ENCODE measurements around the gene UMPS. TPM values are rescaled to one million over a fixed set of nuclear protein-coding genes. Genes with fewer than 3 reads are reported as not detected.
"Not testable (repeated sequence)": the region's sequence is repeated elsewhere in the genome, so short reads cannot be mapped to it uniquely, and the experiment has no call there.

The UMPS gene
- polyA plus RNA-seq, 2 of the 4 experiments (the other 2 are of a cell fraction): 53.0 to 64.4 TPM

- Histone ChIP-seq H3K4me3 (no peak overlapping the region), H3K9me3 (no peaks in the 10 kb centered on the region), H3K4me2 (no peak overlapping the region), H3K4me1 (0 out of 3 replicates have a peak, but pooled peaks cover 5% of the 10 kb centered on the region), H3K27ac (no peak overlapping the region)
- TF ChIP-seq BHLHE40 (IDR thresholded peaks at IDR 0.05; ENCODE audit: low read depth, low read length): no peak
- TF ChIP-seq POLR2AphosphoS2 (conservative IDR thresholded peaks at IDR 0.05; ENCODE audit: low read length): no peak
- TF ChIP-seq JUN (IDR thresholded peaks at IDR 0.05): no peak
- no peak for TF ChIP-seq EHMT2 (IDR thresholded peaks at IDR 0.05; ENCODE audit: low read depth)
- no peak for TF ChIP-seq CBX2 (IDR thresholded peaks at IDR 0.05; ENCODE audit: borderline replicate concordance, low read depth)
- no peak for TF ChIP-seq HOXB5 (CRISPR knock-in tag; IDR thresholded peaks at IDR 0.05)
- TF ChIP-seq ZC3H11A (IDR thresholded peaks at IDR 0.05): no peak
- no peak for TF ChIP-seq MYC (IDR thresholded peaks at IDR 0.05; ENCODE audit: borderline replicate concordance, low read length)
- no peak for TF ChIP-seq RNF2 (IDR thresholded peaks at IDR 0.05; ENCODE audit: borderline replicate concordance, low read depth)
- TF ChIP-seq HDAC2 (IDR thresholded peaks at IDR 0.05): no peak
- no peak for TF ChIP-seq PHF8 (IDR thresholded peaks at IDR 0.05; ENCODE audit: borderline replicate concordance, low read depth)
- no peak for TF ChIP-seq E2F6 (IDR thresholded peaks at IDR 0.05; ENCODE audit: borderline replicate concordance, low read depth)
- no peak for TF ChIP-seq NR3C1 (IDR thresholded peaks at IDR 0.05)
- TF ChIP-seq RFX5 (IDR thresholded peaks at IDR 0.05): no peak
- no peak for TF ChIP-seq HES2 (IDR thresholded peaks at IDR 0.05)
- no peak for TF ChIP-seq USF2 (IDR thresholded peaks at IDR 0.05)
- no peak for TF ChIP-seq TFCP2L1 (CRISPR knock-in tag; IDR thresholded peaks at IDR 0.05)
- ChIA-PET CTCF (interaction anchor here (1.1 to 5.4 kb wide), 6 partner anchors 9 to 233 kb away, joined by 3 to 26 read pairs (median 6); no protein-coding TSS in a partner anchor), POLR2A (interaction anchor here (0.9 kb wide), 1 partner anchor 17 kb away, joined by 3 read pairs; the partner anchor contains the start of gene UMPS)
- 81% methylated on average over 14 of the region's 14 CpGs for WGBS (ENCODE audit: missing lambda C conversion rate)
- ATAC-seq (peak; percentile 46 to 52; a peak in 4 of 6 replicates), DNase-seq (ENCODE audit: low read depth in 1 of 2, low spot score in 1 of 2) (no peak), FAIRE-seq (no peak)
Measured at GRCh38 chr3:124747111-124747981, 17.1 kb downstream of the UMPS start.

GRCh38 chr3:124748560-124749198 lies 18.4 kb downstream of the UMPS start:
- 91% methylated on average over 8 of the region's 8 CpGs for WGBS (ENCODE audit: missing lambda C conversion rate)
- Histone ChIP-seq H3K4me3 (no peak overlapping the region), H3K9me3 (no peaks in the 10 kb centered on the region), H3K27ac (peak overlapping the region in 1 of 2 experiments; percentile 7; a peak in 1 of 6 replicates), H3K4me2 (0 out of 3 replicates have a peak overlapping the region, but pooled peaks have one; percentile 2), H3K4me1 (0 out of 3 replicates have a peak, but pooled peaks cover 5% of the 10 kb centered on the region)
- DNase-seq (ENCODE audit: low read depth in 1 of 2, low spot score in 1 of 2) (no peak), FAIRE-seq (no peak), ATAC-seq (peak; percentile 36 to 66; a peak in 3 of 6 replicates)
- TF ChIP-seq EHF (CRISPR knock-in tag; IDR thresholded peaks at IDR 0.05) (no peak), HOXB13 (CRISPR knock-in tag; IDR thresholded peaks at IDR 0.05; ENCODE audit: low read depth) (no peak), JUN (IDR thresholded peaks at IDR 0.05) (no peak), FOSB (CRISPR knock-in tag; IDR thresholded peaks at IDR 0.05) (no peak), EHMT2 (IDR thresholded peaks at IDR 0.05; ENCODE audit: low read depth) (no peak)
- CTCF ChIA-PET: interaction anchor here (3.3 kb wide), 1 partner anchor 13 kb away, joined by 26 read pairs; no protein-coding TSS in a partner anchor
- POLR2A ChIA-PET: interaction anchor here (0.6 kb wide), 1 partner anchor 10 kb away, joined by 3 read pairs; no protein-coding TSS in a partner anchor

GRCh38 chr3:124749877-124750276 lies 19.6 kb downstream of the UMPS start:
- POLR2A ChIA-PET; H3K4me1 ChIP-seq; FAIRE-seq; ATAC-seq; H3K9me3 ChIP-seq; DNase-seq (ENCODE audit: low read depth in 1 of 2, low spot score in 1 of 2); CTCF ChIA-PET: not testable (repeated sequence)
- Histone ChIP-seq H3K4me3 (peak overlapping the region; percentile 29; the same call in 1 of the 3 replicates), H3K4me2 (peak overlapping the region; percentile 60), H3K27ac (peak overlapping the region in 1 of 2 experiments; percentile 64; a peak in 3 of 6 replicates)
- WGBS (ENCODE audit: missing lambda C conversion rate): 80% methylated on average over 3 of the region's 27 CpGs
